ENCODE measurements around the gene GNAL. TPM values are rescaled to one million over a fixed set of nuclear protein-coding genes. Genes with fewer than 3 reads are reported as not detected.

Gene GNAL
- total and polyA plus RNA-seq, 2 experiments from 2014 or later: 7.5 to 21.6 TPM

DNA sequence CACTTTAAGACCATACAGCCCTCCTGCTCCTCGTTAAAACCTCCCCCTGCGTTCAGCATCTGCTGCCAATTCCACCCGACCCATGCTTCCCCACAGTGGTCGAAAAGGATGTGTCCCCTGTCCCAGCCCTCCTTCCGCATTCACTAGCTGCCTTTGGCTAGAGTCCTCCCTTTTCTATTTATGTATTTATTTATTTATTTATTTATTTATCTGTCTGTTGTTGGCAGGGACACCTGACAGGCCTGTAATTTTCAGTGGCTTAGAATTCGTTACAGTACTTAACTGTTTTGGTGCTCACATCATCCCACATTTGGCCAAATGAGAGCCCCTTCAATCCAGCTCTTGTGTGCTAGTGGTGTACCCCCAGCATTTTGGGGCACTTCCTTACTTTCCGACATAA is 50.8 kb downstream of the GNAL start (continued):
- TF ChIP-seq, protein P1, sequence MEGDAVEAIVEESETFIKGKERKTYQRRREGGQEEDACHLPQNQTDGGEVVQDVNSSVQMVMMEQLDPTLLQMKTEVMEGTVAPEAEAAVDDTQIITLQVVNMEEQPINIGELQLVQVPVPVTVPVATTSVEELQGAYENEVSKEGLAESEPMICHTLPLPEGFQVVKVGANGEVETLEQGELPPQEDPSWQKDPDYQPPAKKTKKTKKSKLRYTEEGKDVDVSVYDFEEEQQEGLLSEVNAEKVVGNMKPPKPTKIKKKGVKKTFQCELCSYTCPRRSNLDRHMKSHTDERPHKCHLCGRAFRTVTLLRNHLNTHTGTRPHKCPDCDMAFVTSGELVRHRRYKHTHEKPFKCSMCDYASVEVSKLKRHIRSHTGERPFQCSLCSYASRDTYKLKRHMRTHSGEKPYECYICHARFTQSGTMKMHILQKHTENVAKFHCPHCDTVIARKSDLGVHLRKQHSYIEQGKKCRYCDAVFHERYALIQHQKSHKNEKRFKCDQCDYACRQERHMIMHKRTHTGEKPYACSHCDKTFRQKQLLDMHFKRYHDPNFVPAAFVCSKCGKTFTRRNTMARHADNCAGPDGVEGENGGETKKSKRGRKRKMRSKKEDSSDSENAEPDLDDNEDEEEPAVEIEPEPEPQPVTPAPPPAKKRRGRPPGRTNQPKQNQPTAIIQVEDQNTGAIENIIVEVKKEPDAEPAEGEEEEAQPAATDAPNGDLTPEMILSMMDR (conservative IDR thresholded peaks at IDR 0.05; ENCODE audit: low read depth in 2 of 2): no peak
- TF ChIP-seq, protein P2, sequence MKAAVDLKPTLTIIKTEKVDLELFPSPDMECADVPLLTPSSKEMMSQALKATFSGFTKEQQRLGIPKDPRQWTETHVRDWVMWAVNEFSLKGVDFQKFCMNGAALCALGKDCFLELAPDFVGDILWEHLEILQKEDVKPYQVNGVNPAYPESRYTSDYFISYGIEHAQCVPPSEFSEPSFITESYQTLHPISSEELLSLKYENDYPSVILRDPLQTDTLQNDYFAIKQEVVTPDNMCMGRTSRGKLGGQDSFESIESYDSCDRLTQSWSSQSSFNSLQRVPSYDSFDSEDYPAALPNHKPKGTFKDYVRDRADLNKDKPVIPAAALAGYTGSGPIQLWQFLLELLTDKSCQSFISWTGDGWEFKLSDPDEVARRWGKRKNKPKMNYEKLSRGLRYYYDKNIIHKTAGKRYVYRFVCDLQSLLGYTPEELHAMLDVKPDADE (IDR thresholded peaks at IDR 0.05): no peak
- TF ChIP-seq, protein P3, sequence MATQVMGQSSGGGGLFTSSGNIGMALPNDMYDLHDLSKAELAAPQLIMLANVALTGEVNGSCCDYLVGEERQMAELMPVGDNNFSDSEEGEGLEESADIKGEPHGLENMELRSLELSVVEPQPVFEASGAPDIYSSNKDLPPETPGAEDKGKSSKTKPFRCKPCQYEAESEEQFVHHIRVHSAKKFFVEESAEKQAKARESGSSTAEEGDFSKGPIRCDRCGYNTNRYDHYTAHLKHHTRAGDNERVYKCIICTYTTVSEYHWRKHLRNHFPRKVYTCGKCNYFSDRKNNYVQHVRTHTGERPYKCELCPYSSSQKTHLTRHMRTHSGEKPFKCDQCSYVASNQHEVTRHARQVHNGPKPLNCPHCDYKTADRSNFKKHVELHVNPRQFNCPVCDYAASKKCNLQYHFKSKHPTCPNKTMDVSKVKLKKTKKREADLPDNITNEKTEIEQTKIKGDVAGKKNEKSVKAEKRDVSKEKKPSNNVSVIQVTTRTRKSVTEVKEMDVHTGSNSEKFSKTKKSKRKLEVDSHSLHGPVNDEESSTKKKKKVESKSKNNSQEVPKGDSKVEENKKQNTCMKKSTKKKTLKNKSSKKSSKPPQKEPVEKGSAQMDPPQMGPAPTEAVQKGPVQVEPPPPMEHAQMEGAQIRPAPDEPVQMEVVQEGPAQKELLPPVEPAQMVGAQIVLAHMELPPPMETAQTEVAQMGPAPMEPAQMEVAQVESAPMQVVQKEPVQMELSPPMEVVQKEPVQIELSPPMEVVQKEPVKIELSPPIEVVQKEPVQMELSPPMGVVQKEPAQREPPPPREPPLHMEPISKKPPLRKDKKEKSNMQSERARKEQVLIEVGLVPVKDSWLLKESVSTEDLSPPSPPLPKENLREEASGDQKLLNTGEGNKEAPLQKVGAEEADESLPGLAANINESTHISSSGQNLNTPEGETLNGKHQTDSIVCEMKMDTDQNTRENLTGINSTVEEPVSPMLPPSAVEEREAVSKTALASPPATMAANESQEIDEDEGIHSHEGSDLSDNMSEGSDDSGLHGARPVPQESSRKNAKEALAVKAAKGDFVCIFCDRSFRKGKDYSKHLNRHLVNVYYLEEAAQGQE (IDR thresholded peaks at IDR 0.05; ENCODE audit: unreplicated experiment): no peak
- TF ChIP-seq ZNF114 (CRISPR knock-in tag; IDR thresholded peaks at IDR 0.05) (no peak), STAT1 (IDR thresholded peaks at IDR 0.05; ENCODE audit: unreplicated experiment) (no peak)

DNA sequence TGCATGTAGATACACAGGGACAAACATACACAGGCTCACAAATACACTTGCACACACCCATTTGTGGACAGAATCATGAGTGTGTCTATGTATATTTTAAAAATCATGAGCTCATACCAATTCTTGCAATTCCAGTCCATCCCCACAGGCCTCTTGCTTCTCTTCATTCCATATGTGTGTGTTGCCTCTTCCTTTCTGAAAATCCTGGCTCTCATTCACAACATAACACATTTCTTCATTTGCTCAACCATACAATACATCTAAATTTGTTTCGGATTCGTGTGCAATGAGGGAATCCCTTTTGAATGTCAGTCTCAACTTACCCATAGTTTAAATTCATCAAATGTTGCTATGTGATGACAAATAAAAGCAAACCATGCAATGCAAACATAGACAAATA is 51.4 kb downstream of the GNAL start:
- Mint-ChIP-seq H3K27me3 (ENCODE audit: insufficient read depth, low read depth, poor library complexity) (peaks cover 6% of the 10 kb centered on the region), H3K27ac (no peak overlapping the region), H3K4me3 (no peak overlapping the region), H3K36me3 (ENCODE audit: low read depth) (no peaks in the 10 kb centered on the region), H3K4me1 (peaks cover 24% of the 10 kb centered on the region), H3K9me3 (no peaks in the 10 kb centered on the region)
- no peaks in the 10 kb centered on the region for H3K36me3 ChIP-seq (ENCODE audit: insufficient read depth)
- no peaks in the 10 kb centered on the region for H3K27me3 ChIP-seq (ENCODE audit: insufficient read depth)
- no peaks in the 10 kb centered on the region for H3K9me2 ChIP-seq (ENCODE audit: insufficient read depth)
- no peak overlapping the region for H2AFZ ChIP-seq
- H4K20me1 ChIP-seq (replicated peaks; ENCODE audit: insufficient read depth): no peaks in the 10 kb centered on the region
- H3K27ac ChIP-seq (ENCODE audit: low read depth): no peak overlapping the region
- 0 out of 2 replicates have a peak, but pooled peaks cover 2% of the 10 kb centered on the region for H3F3A ChIP-seq (replicated peaks; ENCODE audit: low read depth)
- H3K4me3 ChIP-seq: no peak overlapping the region
- no peak for DNase-seq (ENCODE audit: low spot score)
- H3K79me2 ChIP-seq (replicated peaks; ENCODE audit: insufficient read depth): no peaks in the 10 kb centered on the region
- H3K4me1 ChIP-seq (ENCODE audit: insufficient read depth): peaks cover 19% of the 10 kb centered on the region
- H3K4me2 ChIP-seq: no peak overlapping the region
- ATAC-seq: no peak
- TF ChIP-seq, protein P1 (conservative IDR thresholded peaks at IDR 0.05; ENCODE audit: low read depth in 2 of 2): no peak
- TF ChIP-seq NANOG (IDR thresholded peaks at IDR 0.05; ENCODE audit: borderline replicate concordance) (no peak), STAT1 (IDR thresholded peaks at IDR 0.05; ENCODE audit: unreplicated experiment) (no peak), EZH2phosphoT487 (IDR thresholded peaks at IDR 0.05; ENCODE audit: unreplicated experiment) (no peak), JUNB (IDR thresholded peaks at IDR 0.05; ENCODE audit: unreplicated experiment) (no peak), EZH2 (IDR thresholded peaks at IDR 0.05; ENCODE audit: low read depth, unreplicated experiment) (no peak), CREB1 (CRISPR knock-in tag; IDR thresholded peaks at IDR 0.05; ENCODE audit: low read depth) (no peak)

All from GM23338 (cell line).